Gastrocnemius medialis (tissue), 4 donors: ENCODE data around the gene BPIFB2.

ENCODE experiments used
- CTCF ChIP-seq, 5 experiments: fragments of 450-650 bp in 3 of 5; fragments of 200-600 bp in 2 of 5; sonication (generic) in 2 of 5; IDR thresholded peaks in 4 of 5; conservative IDR thresholded peaks in 1 of 5; 1 replicate in 4 of 5; 2 replicates in 1 of 5; pipeline ENCODE4 v1.5.1; 2016 to 2019; ENCODE audit warnings: antibody characterized with exemption in 5 of 5, mild to moderate bottlenecking in 3 of 5, moderate library complexity in 3 of 5
- POLR2A ChIP-seq, 2 donors: fragments of 450-650 bp; IDR thresholded peaks; one replicate each; pipeline ENCODE4 v1.6.1; 2017; ENCODE audit warnings: antibody characterized with exemption in 2 of 2, mild to moderate bottlenecking in 2 of 2, moderate library complexity in 2 of 2

GRCh38 chr20:33024609-33025317 lies 17.3 kb downstream of the BPIFB2 start:
- TF ChIP-seq CTCF (IDR thresholded peaks at IDR 0.05 in 4 of 5, conservative IDR thresholded peaks at IDR 0.05 in 1 of 5) (no peak), POLR2A (IDR thresholded peaks at IDR 0.05) (no peak)
